MCF 10A (cell line): ENCODE data around the gene NACC2. TPM values are rescaled to one million over a fixed set of nuclear protein-coding genes. Genes with fewer than 3 reads are reported as not detected.

Experiments used
- BruUV-seq: library from RNA; stranded (reverse); fragments of 400-500 nt; replicated peaks from 2 replicates; lab custom pipeline; 2021; lab: Mats Ljungman, UMichigan
- CTCF ChIA-PET: fragments of 300-600 bp; sonication (Branson Sonifier 250); formaldehyde crosslinking; extraction: SDS; loops from one replicate; lab custom pipeline; 2021; ENCODE audit warnings: antibody characterized with exemption, inconsistent platforms; lab: Yijun Ruan, JAX
- POLR2A ChIA-PET: fragments of 300-600, 350-650 bp; sonication (Branson Sonifier 250); formaldehyde crosslinking; extraction: SDS; loops from one replicate; lab custom pipeline; 2020; ENCODE audit warnings: antibody characterized with exemption, inconsistent platforms; lab: Yijun Ruan, JAX
- DNase-seq: peaks from one replicate; pipeline ENCODE4 v3.0.0-alpha.2; 2018; ENCODE audit not compliant: unreplicated experiment
- H3K27ac Mint-ChIP-seq: one replicate; pipeline ENCODE4 v1.8.0; 2022; ENCODE audit warnings: mild to moderate bottlenecking, low read depth, mixed read lengths; ENCODE audit not compliant: unreplicated experiment
- H3K27me3 Mint-ChIP-seq: one replicate; pipeline ENCODE4 v1.8.0; 2022; ENCODE audit warnings: mixed read lengths; ENCODE audit not compliant: insufficient read depth, unreplicated experiment
- H3K36me3 Mint-ChIP-seq: one replicate; pipeline ENCODE4 v1.8.0; 2022; ENCODE audit warnings: mild to moderate bottlenecking, moderate library complexity, mixed read lengths; ENCODE audit not compliant: insufficient read depth, unreplicated experiment
- H3K4me1 Mint-ChIP-seq: one replicate; pipeline ENCODE4 v1.8.0; 2022; ENCODE audit warnings: mixed read lengths; ENCODE audit not compliant: insufficient read depth, unreplicated experiment
- H3K4me3 Mint-ChIP-seq: one replicate; pipeline ENCODE4 v1.8.0; 2022; ENCODE audit warnings: mild to moderate bottlenecking, moderate library complexity, mixed read lengths; ENCODE audit not compliant: unreplicated experiment
- H3K9me3 Mint-ChIP-seq: one replicate; pipeline ENCODE4 v1.8.0; 2022; ENCODE audit warnings: mixed read lengths; ENCODE audit not compliant: unreplicated experiment
- CTCF ChIP-seq: fragments of 200-600 bp; IDR thresholded peaks from one replicate; pipeline ENCODE4 v1.8.0; 2022; ENCODE audit warnings: antibody characterized with exemption, mild to moderate bottlenecking; ENCODE audit not compliant: unreplicated experiment
- intact Hi-C: fragments of 100-400 bp; cut with micrococcal nuclease; formaldehyde crosslinking; loops from 2 replicates; pipeline ENCODE4 v1.14.1; 2022
- total RNA-seq: library from RNA; stranded (reverse); gene quantifications from 2 replicates; pipeline ENCODE4 v1.2.3, GENCODE V29; 2022

Gene NACC2
- total RNA-seq, 1 experiment from 2014 or later = 16.5 TPM

- POLR2A ChIA-PET = interaction anchor here (1.2 to 2.7 kb wide), 3 partner anchors 41 to 65 kb away, joined by 4 to 12 read pairs (median 10); partner anchors contain the start of gene TMEM250
- peak; percentile 35 for DNase-seq
- no peak for TF ChIP-seq CTCF
- Mint-ChIP-seq H3K36me3 (peaks cover 20% of the 10 kb centered on the region), H3K4me3 (peak overlapping the region; percentile 64), H3K27ac (peak overlapping the region; percentile 57), H3K9me3 (no peaks in the 10 kb centered on the region), H3K27me3 (no peaks in the 10 kb centered on the region), H3K4me1 (peaks cover 9% of the 10 kb centered on the region)
- CTCF ChIA-PET = interaction anchor here (0.6 to 0.7 kb wide), 3 partner anchors 20 to 308 kb away, joined by 3 read pairs; no protein-coding TSS in a partner anchor
- BruUV-seq = no TSS peak
- intact Hi-C loops = no loop called here
Observed at GRCh38 chr9:136052991-136053756, 41.9 kb downstream of the NACC2 start.

- intact Hi-C loops = no loop called here
- Mint-ChIP-seq H3K9me3 (no peaks in the 10 kb centered on the region), H3K27me3 (no peaks in the 10 kb centered on the region), H3K4me3 (peak overlapping the region; percentile 64), H3K36me3 (peaks cover 21% of the 10 kb centered on the region), H3K4me1 (peaks cover 9% of the 10 kb centered on the region), H3K27ac (peak overlapping the region; percentile 35)
- ChIA-PET POLR2A (interaction anchor here (0.6 to 2.7 kb wide), 10 partner anchors 12 to 92 kb away, joined by 3 to 12 read pairs (median 3); partner anchors contain the start of genes TMEM250 and UBAC1), CTCF (interaction anchor here (0.6 to 2.0 kb wide), 3 partner anchors 18 to 71 kb away, joined by 3 to 5 read pairs (median 3); no protein-coding TSS in a partner anchor)
- DNase-seq = peak; percentile 51
- BruUV-seq = no TSS peak
- no peak for TF ChIP-seq CTCF
Observed at GRCh38 chr9:136052472-136052880, 42.6 kb downstream of the NACC2 start.

DNA sequence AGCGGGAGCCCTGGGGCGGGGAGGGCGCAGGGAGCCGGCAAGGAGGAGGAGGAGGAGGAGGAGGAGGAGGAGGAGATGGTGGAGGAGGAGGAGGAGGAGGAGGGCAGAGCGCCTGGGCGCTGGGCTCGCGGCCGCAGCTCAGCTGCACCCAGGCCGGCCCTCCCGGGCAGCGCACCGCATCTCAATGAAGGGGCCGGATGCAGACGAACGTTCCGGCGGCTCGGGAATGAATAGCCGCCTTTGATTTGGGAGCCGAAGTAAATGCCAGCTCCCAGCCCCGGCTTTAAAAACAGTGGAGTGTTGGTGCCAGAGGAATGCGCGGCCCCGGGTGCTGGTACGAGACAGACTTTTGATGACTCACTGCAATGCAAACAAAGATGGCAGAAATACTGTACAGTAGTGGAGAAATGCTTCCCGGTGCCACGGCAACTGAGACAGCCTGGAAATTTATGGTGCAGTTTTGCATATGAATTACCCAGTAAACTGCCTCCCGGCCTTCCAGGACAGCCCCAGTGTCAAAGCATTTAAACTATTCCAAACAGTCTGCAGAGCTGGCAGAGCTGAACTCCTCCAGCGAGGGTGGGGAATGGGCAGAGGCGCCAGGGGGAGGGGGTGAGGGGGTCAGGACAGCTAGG, 43.1 kb downstream of the NACC2 start:
- DNase-seq = peak; percentile 97
- Mint-ChIP-seq H3K27me3 (no peaks in the 10 kb centered on the region), H3K9me3 (no peaks in the 10 kb centered on the region), H3K36me3 (peaks cover 21% of the 10 kb centered on the region), H3K4me1 (peaks cover 6% of the 10 kb centered on the region), H3K4me3 (peak overlapping the region; percentile 64), H3K27ac (peak overlapping the region; percentile 35)
- ChIA-PET CTCF (interaction anchor here (0.6 to 2.0 kb wide), 5 partner anchors 19 to 74 kb away, joined by 3 to 5 read pairs (median 3); no protein-coding TSS in a partner anchor), POLR2A (interaction anchor here (0.6 to 2.7 kb wide), 15 partner anchors 13 to 804 kb away, joined by 3 to 12 read pairs (median 3); partner anchors contain the start of genes TMEM250 and UBAC1)
- no peak for TF ChIP-seq CTCF
- no TSS peak for BruUV-seq
- intact Hi-C loops = no loop called here
